OCI-LY3 (cell line): ENCODE data around the gene ACVRL1.

Source experiments
- CTCF ChIP-seq: fragments of 200-600, 300-600 bp; sonication (generic); IDR thresholded peaks from 2 replicates; pipeline ENCODE4 v1.5.1; 2014; ENCODE audit warnings: antibody characterized with exemption, low read length, low read depth
- EZH2phosphoT487 ChIP-seq: fragments of 200-600 bp; shearing (Covaris generic); IDR thresholded peaks from 2 replicates; pipeline ENCODE4 v1.6.1; 2018; ENCODE audit warnings: antibody characterized with exemption, mixed run types, low read depth

- TF ChIP-seq CTCF (no peak), EZH2phosphoT487 (no peak)
Observed at GRCh38 chr12:51867371-51867770, 39.9 kb upstream of the ACVRL1 start.
